Activated naive CD4-positive, alpha-beta T cell (primary cell): ENCODE results near the gene IL9R.
"Not testable (repeated sequence)": the region's sequence is repeated elsewhere in the genome, so short reads cannot be mapped to it uniquely, and the experiment has no call there.

Experiments used
- DNase-seq, 4 experiments: peaks; one replicate each; lab custom pipeline; 2025; lab: John Stamatoyannopoulos, UW

Gene IL9R

GRCh38 chrX:155998116-155998515 lies 620 bp downstream of the IL9R start:
- no peak for DNase-seq

- DNase-seq = no peak
Observed at GRCh38 chrX:155998761-155999510, 1.4 kb downstream of the IL9R start.

- DNase-seq = not testable (repeated sequence)
Observed at GRCh38 chrX:155999751-156000150, 2.3 kb downstream of the IL9R start.

GRCh38 chrX:156000361-156000926 lies 2.9 kb downstream of the IL9R start:
- DNase-seq = no peak

GRCh38 chrX:156001001-156001666 lies 3.6 kb downstream of the IL9R start:
- DNase-seq = no peak

- no peak for DNase-seq
Observed at GRCh38 chrX:156001667-156002021, 4.1 kb downstream of the IL9R start.

GRCh38 chrX:156002507-156002906 lies 5.0 kb downstream of the IL9R start:
- DNase-seq = no peak

GRCh38 chrX:156003486-156004185 lies 6.1 kb downstream of the IL9R start:
- DNase-seq = no peak

GRCh38 chrX:156004256-156004655 lies 6.8 kb downstream of the IL9R start:
- DNase-seq = no peak

GRCh38 chrX:156004740-156005139 lies 7.2 kb downstream of the IL9R start:
- no peak for DNase-seq

- no peak for DNase-seq
Observed at GRCh38 chrX:156005144-156005543, 7.6 kb downstream of the IL9R start.

- DNase-seq = not testable (repeated sequence)
Observed at GRCh38 chrX:156006468-156006867, 9.0 kb downstream of the IL9R start.

GRCh38 chrX:156008379-156008778 lies 10.9 kb downstream of the IL9R start:
- not testable (repeated sequence) for DNase-seq

GRCh38 chrX:156008915-156009314 lies 11.4 kb downstream of the IL9R start:
- DNase-seq = no peak

GRCh38 chrX:156009691-156010090 lies 12.2 kb downstream of the IL9R start:
- DNase-seq = not testable (repeated sequence)

- DNase-seq = not testable (repeated sequence)
Observed at GRCh38 chrX:156013286-156013953, 15.9 kb downstream of the IL9R start.

- not testable (repeated sequence) for DNase-seq
Observed at GRCh38 chrX:156019846-156020245, 22.4 kb downstream of the IL9R start.

- DNase-seq = not testable (repeated sequence)
Observed at GRCh38 chrX:156023002-156023401, 25.5 kb downstream of the IL9R start.

- not testable (repeated sequence) for DNase-seq
Observed at GRCh38 chrX:156024949-156025492, 27.5 kb downstream of the IL9R start.

GRCh38 chrX:156028653-156029237 lies 31.2 kb downstream of the IL9R start:
- DNase-seq = not testable (repeated sequence)

GRCh38 chrX:156029296-156029695 lies 31.8 kb downstream of the IL9R start:
- not testable (repeated sequence) for DNase-seq
